ENCODE measurements around the gene IQCE. TPM values are rescaled to one million over a fixed set of nuclear protein-coding genes. Genes with fewer than 3 reads are reported as not detected.

IQCE gene
- total and polyA plus RNA-seq, 8 donors = 14.7 to 25.1 (median 19.1) TPM

GRCh38 chr7:2523941-2524807 is 34.6 kb upstream of the IQCE start:
- Histone ChIP-seq H3K27ac (peak overlapping the region; percentile 82 to 85), H3K4me1 (peaks cover 60 to 92% of the 10 kb centered on the region in 2 donors), H3K9me3 (no peaks in the 10 kb centered on the region), H3K27me3 (peaks cover 0 to 5% of the 10 kb centered on the region in 2 donors), H3K36me3 (peaks cover 0 to 42% of the 10 kb centered on the region in 2 donors), H3K4me3 (peak overlapping the region; percentile 15 to 81)
- peak; percentile 63 for ATAC-seq
- DNase-seq = peak in 3 of 4 donors; percentile 83 to 94 (median 91)
- intact Hi-C loops (cut with DNase I) = no loop called here
- TF ChIP-seq CTCF (IDR thresholded peaks at IDR 0.05) = no peak

GRCh38 chr7:2524808-2525657 is 33.7 kb upstream of the IQCE start:
- Histone ChIP-seq H3K27me3 (peaks cover 0 to 5% of the 10 kb centered on the region in 2 donors), H3K27ac (peak overlapping the region; percentile 82 to 85), H3K9me3 (no peaks in the 10 kb centered on the region), H3K36me3 (peaks cover 0 to 42% of the 10 kb centered on the region in 2 donors), H3K4me3 (peak overlapping the region in 1 of 2 donors; percentile 81), H3K4me1 (peaks cover 60 to 98% of the 10 kb centered on the region in 2 donors)
- ATAC-seq = no peak
- peak in 1 of 4 donors; percentile 82 for DNase-seq
- TF ChIP-seq CTCF (IDR thresholded peaks at IDR 0.05) = no peak
- intact Hi-C loops (cut with DNase I) = no loop called here

GRCh38 chr7:2525658-2526630 is 32.8 kb upstream of the IQCE start:
- no peak for ATAC-seq
- H3K9me3 ChIP-seq = no peaks in the 10 kb centered on the region
- DNase-seq = peak in 1 of 4 donors; percentile 87
- intact Hi-C loops (cut with DNase I) = no loop called here
- peaks cover 68 to 98% of the 10 kb centered on the region in 2 donors for H3K4me1 ChIP-seq
- peak overlapping the region in 1 of 2 donors; percentile 82 for H3K27ac ChIP-seq
- no peak for TF ChIP-seq CTCF (IDR thresholded peaks at IDR 0.05)
- peaks cover 0 to 5% of the 10 kb centered on the region in 2 donors for H3K27me3 ChIP-seq
- H3K36me3 ChIP-seq = peaks cover 0 to 42% of the 10 kb centered on the region in 2 donors
- H3K4me3 ChIP-seq = peak overlapping the region in 1 of 2 donors; percentile 81

GRCh38 chr7:2526659-2527504 is 31.9 kb upstream of the IQCE start:
- H3K36me3 ChIP-seq = peaks cover 0 to 42% of the 10 kb centered on the region in 2 donors

More at GRCh38 chr7:2526659-2527504, 31.9 kb upstream of the IQCE start:
- Histone ChIP-seq H3K9me3 (no peaks in the 10 kb centered on the region), H3K4me1 (peaks cover 65 to 100% of the 10 kb centered on the region in 2 donors), H3K27ac (peak overlapping the region in 1 of 2 donors; percentile 98), H3K4me3 (no peak overlapping the region), H3K27me3 (no peaks in the 10 kb centered on the region)
- intact Hi-C loops (cut with DNase I) = no loop called here
- DNase-seq (peak in 1 of 4 donors; percentile 76), ATAC-seq (no peak)
- TF ChIP-seq CTCF (IDR thresholded peaks at IDR 0.05) = no peak

All from left lung (tissue), 10 donors.